GM19351 (cell line): ENCODE results near the gene PPP2R3B.
"Not testable (repeated sequence)": the region's sequence is repeated elsewhere in the genome, so short reads cannot be mapped to it uniquely, and the experiment has no call there.

Experiments used
- ATAC-seq: cut with Tn5 transposase; IDR thresholded peaks from one replicate; pipeline ENCODE4 v1.9.1; 2021; ENCODE audit warnings: mild to moderate bottlenecking, moderate library complexity; ENCODE audit not compliant: unreplicated experiment

The PPP2R3B gene

DNA sequence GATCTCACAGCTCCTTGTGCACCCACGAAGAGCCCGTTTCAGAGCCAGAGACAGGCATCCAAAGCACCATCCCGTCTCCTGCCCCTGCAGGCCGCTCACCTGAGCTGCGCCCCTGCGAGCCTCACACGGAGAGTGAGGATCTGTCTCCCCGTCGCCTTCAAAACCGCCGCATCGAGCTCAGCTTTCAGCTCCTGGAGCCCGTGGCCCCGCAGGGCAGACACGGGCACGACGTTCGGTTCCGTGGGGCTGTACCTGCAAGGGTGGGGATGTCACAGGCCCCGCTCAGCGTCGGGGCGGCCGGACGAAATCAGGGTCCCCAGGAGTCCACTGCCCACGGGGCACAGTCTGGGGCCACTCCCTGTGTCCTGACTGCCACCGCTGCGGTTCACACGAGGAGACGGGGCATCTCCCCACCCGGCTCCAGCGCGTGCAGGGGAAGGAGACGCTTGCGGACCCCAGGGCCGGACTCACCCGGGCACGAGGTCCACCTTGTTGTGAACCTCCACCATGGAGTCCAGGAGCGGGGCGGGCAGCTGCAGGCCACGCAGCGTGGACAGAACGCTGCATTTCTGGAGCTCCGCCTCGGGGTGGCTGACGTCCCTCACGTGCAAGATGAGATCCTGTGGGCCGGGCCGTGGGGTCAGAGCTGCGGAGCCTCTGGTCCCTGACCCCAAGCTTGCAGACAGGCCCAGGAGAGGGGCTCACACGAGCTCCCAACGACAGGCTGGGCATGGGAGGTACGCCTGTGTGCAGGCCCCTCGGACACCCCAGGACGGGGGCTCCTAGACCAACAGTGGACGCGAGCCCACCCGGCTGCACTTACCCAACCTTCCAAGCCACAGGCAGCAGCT is 79.2 kb downstream of the PPP2R3B start:
- no peak for ATAC-seq

DNA sequence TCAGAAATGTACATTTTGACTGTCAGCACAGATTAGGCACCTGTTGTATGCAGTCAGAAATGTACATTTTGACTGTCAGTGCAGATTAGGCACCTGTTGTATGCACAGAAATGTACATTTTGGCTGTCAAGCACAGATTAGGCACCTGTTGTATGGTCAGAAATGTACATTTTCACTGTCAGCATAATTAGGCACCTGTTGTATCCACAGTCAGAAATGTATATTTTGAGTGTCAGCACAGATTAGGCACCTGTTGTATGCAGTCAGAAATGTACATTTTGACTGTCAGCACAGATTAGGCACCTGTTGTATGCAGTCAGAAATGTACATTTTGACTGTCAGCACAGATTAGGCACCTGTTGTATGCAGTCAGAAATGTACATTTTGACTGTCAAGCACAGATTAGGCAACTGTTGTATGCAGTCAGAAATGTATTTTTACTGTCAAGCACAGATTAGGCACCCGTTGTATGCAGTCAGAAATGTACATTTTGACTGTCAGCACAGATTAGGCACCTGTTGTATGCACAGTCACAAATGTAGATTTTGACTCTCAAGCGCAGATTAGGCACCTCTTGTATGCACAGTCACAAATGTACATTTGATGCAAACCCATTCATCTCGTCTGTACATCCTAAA is 80.0 kb downstream of the PPP2R3B start:
- not testable (repeated sequence) for ATAC-seq

- ATAC-seq = not testable (repeated sequence)
Measured at GRCh38 chrX:305781-306613, 80.7 kb downstream of the PPP2R3B start.

- no peak for ATAC-seq
Measured at GRCh38 chrX:302975-303374, 83.7 kb downstream of the PPP2R3B start.

- ATAC-seq = no peak
Measured at GRCh38 chrX:300334-300733, 86.4 kb downstream of the PPP2R3B start.

- ATAC-seq = no peak
Measured at GRCh38 chrX:298993-299392, 87.7 kb downstream of the PPP2R3B start.

DNA sequence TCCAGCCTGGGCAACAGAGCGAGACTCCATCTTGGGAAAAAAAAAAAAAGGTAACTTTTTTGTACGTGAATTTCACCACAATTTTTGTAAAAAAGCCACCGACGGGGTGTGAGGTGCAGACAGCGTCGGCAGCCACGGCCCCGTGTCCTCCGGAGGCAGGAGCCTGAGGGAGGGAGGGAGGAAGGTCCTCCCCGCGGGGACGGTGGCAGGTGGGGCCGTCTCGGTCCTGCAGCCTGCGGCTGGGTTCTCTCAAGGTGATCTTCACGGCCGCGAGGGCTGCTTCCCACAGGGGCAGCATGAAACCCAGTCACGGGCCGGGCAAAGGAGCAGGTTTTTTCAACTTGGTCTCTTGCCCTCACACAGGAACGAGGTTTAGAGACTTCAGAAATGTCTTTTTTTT is 91.6 kb downstream of the PPP2R3B start:
- no peak for ATAC-seq

DNA sequence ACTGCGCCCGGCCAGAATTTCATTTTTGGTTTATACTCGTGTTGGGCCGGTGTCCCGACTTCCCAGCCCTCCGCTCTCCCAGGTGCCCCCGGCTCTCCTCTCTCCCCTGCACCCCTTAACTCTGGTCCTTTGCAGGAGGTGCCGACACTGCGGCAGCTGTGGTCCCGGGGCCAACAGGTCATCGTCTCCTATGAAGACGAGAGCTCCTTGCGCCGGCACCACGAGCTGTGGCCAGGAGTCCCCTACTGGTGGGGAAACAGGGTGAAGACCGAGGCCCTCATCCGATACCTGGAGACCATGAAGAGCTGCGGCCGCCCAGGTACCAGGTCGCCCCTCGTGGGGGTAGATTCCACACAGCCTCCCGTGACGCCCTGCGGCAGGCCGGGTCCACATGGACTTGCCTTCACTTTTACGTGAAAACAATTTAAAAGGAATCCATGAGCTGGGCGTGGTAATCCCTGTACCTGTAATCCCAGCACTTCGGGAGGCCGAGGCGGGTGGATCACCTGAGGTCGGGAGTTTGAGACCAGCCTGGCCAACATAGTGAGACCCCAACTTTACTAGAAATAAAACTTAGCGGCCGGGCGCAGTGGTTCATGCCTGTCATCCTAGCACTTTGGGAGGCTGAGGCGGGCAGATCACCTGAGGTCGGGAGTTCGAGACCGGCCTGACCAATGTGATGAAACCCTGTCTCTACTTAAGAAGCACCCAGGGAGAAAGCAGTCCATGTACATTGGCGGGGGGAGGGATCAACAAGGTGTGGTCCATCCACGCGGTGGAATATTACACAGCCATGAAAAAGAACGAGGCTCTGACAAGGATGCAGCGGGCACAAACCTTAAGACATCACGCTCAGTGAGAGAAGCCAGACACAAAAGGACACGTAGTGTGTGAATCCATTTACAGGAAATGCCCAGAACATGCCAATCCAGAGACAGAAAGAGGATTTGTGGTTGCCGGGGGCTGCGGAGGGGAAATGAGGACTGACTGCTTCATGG is 93.5 kb downstream of the PPP2R3B start:
- no peak for ATAC-seq

GRCh38 chrX:291411-291901 is 95.3 kb downstream of the PPP2R3B start:
- no peak for ATAC-seq

GRCh38 chrX:290476-291166 is 96.1 kb downstream of the PPP2R3B start:
- no peak for ATAC-seq

DNA sequence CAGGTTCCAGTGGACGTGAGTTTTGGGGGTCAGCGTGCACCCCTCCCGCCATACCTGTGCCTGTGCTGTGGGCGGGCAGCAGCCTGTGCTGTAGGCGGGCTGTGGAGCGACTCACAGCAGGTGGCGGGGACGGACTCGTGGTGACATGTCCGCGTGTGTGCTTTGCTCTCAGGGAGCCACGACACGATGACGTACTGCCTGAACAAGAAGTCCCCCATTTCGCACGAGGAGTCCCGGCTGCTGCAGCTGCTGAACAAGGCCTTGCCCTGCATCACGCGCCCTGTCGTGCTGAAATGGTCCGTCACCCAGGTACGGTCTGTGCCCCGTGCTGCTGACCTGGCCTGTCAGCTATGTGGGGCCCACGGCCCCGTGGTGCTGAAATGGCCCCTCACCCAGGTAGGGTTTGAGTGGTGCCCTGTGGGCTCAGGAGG is 98.1 kb downstream of the PPP2R3B start:
- no peak for ATAC-seq

GRCh38 chrX:287670-288069 is 99.0 kb downstream of the PPP2R3B start:
- no peak for ATAC-seq

GRCh38 chrX:285076-285677 is 101.5 kb downstream of the PPP2R3B start:
- no peak for ATAC-seq
